ENCODE measurements around the gene NOA1.

Gene NOA1

GRCh38 chr4:56971383-56971782 lies 6.0 kb downstream of the NOA1 start:
- DNase-seq (ENCODE audit: low read depth) = no peak
- no peak for TF ChIP-seq CTCF (conservative IDR thresholded peaks at IDR 0.05; ENCODE audit: control insufficient read depth, insufficient read depth, low read depth, low read length)

GRCh38 chr4:56961107-56961500 lies 16.3 kb downstream of the NOA1 start:
- no peak for DNase-seq (ENCODE audit: low read depth)
- no peak for TF ChIP-seq CTCF (conservative IDR thresholded peaks at IDR 0.05; ENCODE audit: control insufficient read depth, insufficient read depth, low read depth, low read length)
- no peak overlapping the region for H3K4me3 ChIP-seq (ENCODE audit: control insufficient read depth, low read depth, low read length)

More at GRCh38 chr4:56971383-56971782, 6.0 kb downstream of the NOA1 start:
- H3K4me3 ChIP-seq (ENCODE audit: control insufficient read depth, low read depth, low read length) = no peak overlapping the region

- TF ChIP-seq CTCF (conservative IDR thresholded peaks at IDR 0.05; ENCODE audit: control insufficient read depth, insufficient read depth, low read depth, low read length) = no peak
- DNase-seq (ENCODE audit: low read depth) = no peak
- H3K4me3 ChIP-seq (ENCODE audit: control insufficient read depth, low read depth, low read length) = no peak overlapping the region
These were observed 18.3 kb downstream of the NOA1 start for GRCh38 chr4:56959100-56959499.

GRCh38 chr4:56958111-56958517 lies 19.3 kb downstream of the NOA1 start:
- TF ChIP-seq CTCF (conservative IDR thresholded peaks at IDR 0.05; ENCODE audit: control insufficient read depth, insufficient read depth, low read depth, low read length) = no peak
- DNase-seq (ENCODE audit: low read depth) = peak; percentile 99
- H3K4me3 ChIP-seq (ENCODE audit: control insufficient read depth, low read depth, low read length) = peak overlapping the region; percentile 18

GRCh38 chr4:56953680-56954520 lies 23.5 kb downstream of the NOA1 start:
- no peak overlapping the region for H3K4me3 ChIP-seq (ENCODE audit: control insufficient read depth, low read depth, low read length)
- DNase-seq (ENCODE audit: low read depth) = no peak
- TF ChIP-seq CTCF (conservative IDR thresholded peaks at IDR 0.05; ENCODE audit: control insufficient read depth, insufficient read depth, low read depth, low read length) = no peak

GRCh38 chr4:56941403-56941802 lies 36.0 kb downstream of the NOA1 start:
- no peak for TF ChIP-seq CTCF (conservative IDR thresholded peaks at IDR 0.05; ENCODE audit: control insufficient read depth, insufficient read depth, low read depth, low read length)
- no peak overlapping the region for H3K4me3 ChIP-seq (ENCODE audit: control insufficient read depth, low read depth, low read length)
- DNase-seq (ENCODE audit: low read depth) = no peak

Measured in fibroblast of mammary gland (primary cell).